HepG2 (cell line): ENCODE results near the gene CTLA4. TPM values are rescaled to one million over a fixed set of nuclear protein-coding genes. Genes with fewer than 3 reads are reported as not detected.

ENCODE experiments used
- ATAC-seq: fragments of 200-7000 bp; cut with Tn5 transposase; 3 replicates; pipeline ENCODE4 v1.9.1; 2020; ENCODE audit warnings: mild to moderate bottlenecking, moderate library complexity
- BruUV-seq: library from RNA; stranded (reverse); fragments of 400-500 nt; replicated peaks from 2 replicates; lab custom pipeline; 2021; lab: Mats Ljungman, UMichigan
- CTCF ChIA-PET: fragments of 300-600 bp; formaldehyde crosslinking; extraction: SDS; loops from one replicate; lab custom pipeline; 2021; ENCODE audit warnings: low total read pairs, inconsistent platforms, low intra/inter-chr PET ratio; lab: Yijun Ruan, JAX
- POLR2A ChIA-PET: fragments of 350-600 bp; sonication (Branson Sonifier 250); formaldehyde crosslinking; loops from one replicate; lab custom pipeline; 2020; ENCODE audit warnings: antibody characterized with exemption, inconsistent platforms; lab: Yijun Ruan, JAX
- DNase-seq: peaks from one replicate; pipeline ENCODE4 v3.0.0-alpha.2; 2015; ENCODE audit warnings: low spot score
- FAIRE-seq: peaks from 3 replicates; lab custom pipeline; 2011; peaks lifted over from hg19 to GRCh38; lab: Jason Lieb, UNC
- H2AFZ ChIP-seq: one replicate; pipeline ENCODE4 v1.6.1; 2011; ENCODE audit warnings: low read length, inconsistent platforms
- H3K27ac ChIP-seq: fragments of 300-600 bp; 3 replicates; pipeline ENCODE4 v1.8.0; 2011; ENCODE audit warnings: mixed run types, mild to moderate bottlenecking, mixed read lengths, low read length, inconsistent platforms; ENCODE audit not compliant: insufficient read depth; ENCODE audit errors: extremely low read length
- H3K27me3 ChIP-seq, 2 experiments: fragments of 200-600 bp in 1 of 2; 2 replicates in 1 of 2; 3 replicates in 1 of 2; pipeline versions ENCODE4 v1.6.0 to v1.8.0; 2011; ENCODE audit warnings: low read length in 2 of 2, mild to moderate bottlenecking in 2 of 2, moderate library complexity in 2 of 2, inconsistent platforms in 1 of 2; ENCODE audit not compliant: insufficient read depth in 2 of 2, control insufficient read depth in 1 of 2
- H3K36me3 ChIP-seq, 2 experiments: fragments of 200-600 bp in 1 of 2; replicated peaks in 1 of 2; 2 replicates in 1 of 2; 3 replicates in 1 of 2; pipeline versions ENCODE4 v1.5.1 to v1.8.0; 2011; ENCODE audit warnings: low read length in 2 of 2, inconsistent platforms in 1 of 2; ENCODE audit not compliant: insufficient read depth in 2 of 2, control insufficient read depth in 1 of 2
- H3K4me1 ChIP-seq: 2 replicates; pipeline ENCODE4 v1.5.1; 2012; ENCODE audit warnings: low read length, inconsistent platforms; ENCODE audit not compliant: insufficient read depth
- H3K4me2 ChIP-seq: 2 replicates; pipeline ENCODE4 v1.6.0; 2011; ENCODE audit warnings: low read depth, low read length, inconsistent platforms
- H3K4me3 ChIP-seq, 3 experiments: fragments of 200-600 bp in 1 of 3; sonication (generic), shearing (Covaris generic) in 1 of 3; replicated peaks in 1 of 3; 2 replicates each; pipeline ENCODE4 v1.5.1; 2011 to 2016; ENCODE audit warnings: low read length in 3 of 3, inconsistent platforms in 2 of 3, low read depth in 2 of 3, mild to moderate bottlenecking in 2 of 3, control low read depth in 1 of 3, mixed read lengths in 1 of 3; ENCODE audit not compliant: insufficient read depth in 1 of 3
- H3K79me2 ChIP-seq: one replicate; pipeline ENCODE4 v1.6.1; 2011; ENCODE audit warnings: low read length, inconsistent platforms; ENCODE audit not compliant: insufficient read depth
- H3K9ac ChIP-seq: 2 replicates; pipeline ENCODE4 v1.6.0; 2011; ENCODE audit warnings: mild to moderate bottlenecking, low read depth, low read length, inconsistent platforms; ENCODE audit not compliant: insufficient read depth
- H3K9me3 ChIP-seq: 2 replicates; pipeline ENCODE4 v1.5.1; 2012; ENCODE audit warnings: mild to moderate bottlenecking, low read length
- H4K20me1 ChIP-seq: 2 replicates; pipeline ENCODE4 v1.6.0; 2011; ENCODE audit warnings: inconsistent platforms, mild to moderate bottlenecking, low read length, moderate library complexity; ENCODE audit not compliant: insufficient read depth
- ARNT ChIP-seq: fragments of 450-650 bp; IDR thresholded peaks from 2 replicates; pipeline ENCODE4 v1.6.1; 2017
- FOXA3 ChIP-seq: IDR thresholded peaks from 2 replicates; pipeline ENCODE4 v1.6.1; 2016; ENCODE audit warnings: missing genetic modification reagents, missing compliant biosample characterization
- FOXJ3 ChIP-seq: sonication (generic); formaldehyde crosslinking; IDR thresholded peaks from 2 replicates; pipeline ENCODE4 v1.4.0; 2020; ENCODE audit warnings: missing genetic modification reagents, mild to moderate bottlenecking, borderline replicate concordance
- HNRNPLL ChIP-seq: fragments of 200-400 bp; formaldehyde crosslinking; IDR thresholded peaks from 2 replicates; pipeline ENCODE4 v1.6.1; 2017; ENCODE audit warnings: mild to moderate bottlenecking, low read depth, low read length; ENCODE audit not compliant: poor library complexity, severe bottlenecking
- MTF2 ChIP-seq: sonication (generic); formaldehyde crosslinking; IDR thresholded peaks from 2 replicates; pipeline ENCODE4 v1.5.0; 2020; ENCODE audit warnings: missing genetic modification reagents, borderline replicate concordance
- MXD4 ChIP-seq: IDR thresholded peaks from 2 replicates; pipeline ENCODE4 v1.6.1; 2016; ENCODE audit warnings: mild to moderate bottlenecking, missing biosample characterization, missing genetic modification reagents
- ZNF451 ChIP-seq: sonication (generic); formaldehyde crosslinking; IDR thresholded peaks from 2 replicates; pipeline ENCODE4 v1.5.0; 2020; ENCODE audit warnings: mild to moderate bottlenecking, missing genetic modification reagents
- ZNF644 ChIP-seq: IDR thresholded peaks from 2 replicates; pipeline ENCODE4 v1.6.1; 2016; ENCODE audit warnings: low read depth
- ZNF776 ChIP-seq: sonication (generic); formaldehyde crosslinking; IDR thresholded peaks from 2 replicates; pipeline ENCODE4 v1.4.0; 2020; ENCODE audit warnings: mild to moderate bottlenecking, missing genetic modification reagents
- WGBS: methylation state at CpG from one replicate; pipeline ENCODE4 v1.1.6; 2017; ENCODE audit warnings: low lambda C conversion rate; 5-methylcytosine and 5-hydroxymethylcytosine counted together
- in situ Hi-C: cut with HindIII; loops from 2 replicates; pipeline ENCODE4 v1.10.0; 2017; ENCODE audit warnings: low pct_unique_long_range_greater_than_20kb; ENCODE audit not compliant: extremely low pct_ligation_motif_present
- intact Hi-C: fragments of 100-400 bp; cut with micrococcal nuclease; formaldehyde crosslinking; loops from one replicate; pipeline ENCODE4 v1.10.0; 2022; ENCODE audit not compliant: unreplicated experiment
- polyA plus RNA-seq, 8 experiments: library from polyadenylated mRNA; depleted of rRNA in 3 of 8; stranded (reverse) in 7 of 8; unstranded in 1 of 8; fragments of >200 nt; fragmentation: Illumina TruSeq in 4 of 8; extraction: Trizol in 4 of 8; gene quantifications; 2 replicates each; pipeline versions ENCODE4 v1.2.1 to v1.2.3, GENCODE V29; 2011 to 2016; ENCODE audit warnings: low read depth in 4 of 8, missing spikeins in 1 of 8, mixed read lengths in 1 of 8; ENCODE audit not compliant: insufficient read depth in 1 of 8
- total RNA-seq, 5 experiments: library from RNA; depleted of rRNA; stranded (reverse); fragments of >200 nt; fragmentation: Illumina TruSeq; extraction: Trizol; gene quantifications; 2 replicates each; pipeline ENCODE4 v1.2.3, GENCODE V29; 2016; ENCODE audit warnings: low read depth in 1 of 5
- TF ChIP-seq, protein P1 (sequence below): IDR thresholded peaks from 2 replicates; pipeline ENCODE4 v1.6.1; 2012; ENCODE audit warnings: low read depth, low read length, improper control_type of control experiment
- TF ChIP-seq, protein P2 (sequence below): sonication (generic); formaldehyde crosslinking; IDR thresholded peaks from 2 replicates; pipeline ENCODE4 v1.4.0; 2020; ENCODE audit warnings: mild to moderate bottlenecking, missing genetic modification reagents

The CTLA4 gene
- total and polyA plus RNA-seq, 2 of the 13 experiments (the other 11 are each of a cell fraction or from before 2014, with no cell fraction given): 0.16 TPM; not detected in 1

DNA sequence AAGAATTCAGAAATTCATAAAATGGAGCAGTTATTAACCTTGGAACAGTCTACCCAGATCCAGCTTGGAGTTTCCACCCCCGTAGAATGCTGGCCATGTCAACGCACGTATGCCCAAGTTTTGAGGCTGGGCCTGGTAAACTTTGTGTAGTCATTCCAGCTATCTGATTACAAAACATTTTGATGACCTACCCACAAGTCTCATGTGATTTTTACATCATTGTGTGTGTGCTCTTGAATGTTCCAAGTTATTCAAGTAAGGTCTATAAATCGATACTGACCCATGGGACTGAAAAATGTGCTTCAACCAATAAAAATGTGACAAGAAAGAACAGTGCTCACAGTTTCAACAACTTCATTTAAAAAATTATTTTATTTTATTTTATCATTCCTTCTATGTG, 36.5 kb downstream of the CTLA4 start:
- ATAC-seq (no peak), DNase-seq (no peak), FAIRE-seq (no peak)
- Histone ChIP-seq H3K4me2 (no peak overlapping the region), H2AFZ (no peak overlapping the region), H4K20me1 (no peaks in the 10 kb centered on the region), H3K9ac (no peak overlapping the region), H3K4me3 (no peak overlapping the region), H3K4me1 (0 out of 2 replicates have a peak, but pooled peaks cover 8% of the 10 kb centered on the region), H3K79me2 (no peaks in the 10 kb centered on the region), H3K27ac (no peak overlapping the region), H3K27me3 (no peaks in the 10 kb centered on the region)
- in situ Hi-C loops (loop anchor here (25.0 kb wide), 1 partner anchor 1067 kb away; no protein-coding TSS in a partner anchor), intact Hi-C loops (loop anchor here (10.0 kb wide), 1 partner anchor 1069 kb away; no protein-coding TSS in a partner anchor)
- whole genome bisulfite sequencing: 56% methylated on average over 4 of the region's 4 CpGs
- CTCF ChIA-PET: no interaction called here
- TF ChIP-seq ZNF644 (CRISPR knock-in tag): no peak
- TF ChIP-seq FOXJ3 (CRISPR knock-in tag): no peak
- TF ChIP-seq ZNF451: no peak
- TF ChIP-seq HNRNPLL: no peak
- TF ChIP-seq MXD4 (CRISPR knock-in tag): no peak
- TF ChIP-seq, protein P1, sequence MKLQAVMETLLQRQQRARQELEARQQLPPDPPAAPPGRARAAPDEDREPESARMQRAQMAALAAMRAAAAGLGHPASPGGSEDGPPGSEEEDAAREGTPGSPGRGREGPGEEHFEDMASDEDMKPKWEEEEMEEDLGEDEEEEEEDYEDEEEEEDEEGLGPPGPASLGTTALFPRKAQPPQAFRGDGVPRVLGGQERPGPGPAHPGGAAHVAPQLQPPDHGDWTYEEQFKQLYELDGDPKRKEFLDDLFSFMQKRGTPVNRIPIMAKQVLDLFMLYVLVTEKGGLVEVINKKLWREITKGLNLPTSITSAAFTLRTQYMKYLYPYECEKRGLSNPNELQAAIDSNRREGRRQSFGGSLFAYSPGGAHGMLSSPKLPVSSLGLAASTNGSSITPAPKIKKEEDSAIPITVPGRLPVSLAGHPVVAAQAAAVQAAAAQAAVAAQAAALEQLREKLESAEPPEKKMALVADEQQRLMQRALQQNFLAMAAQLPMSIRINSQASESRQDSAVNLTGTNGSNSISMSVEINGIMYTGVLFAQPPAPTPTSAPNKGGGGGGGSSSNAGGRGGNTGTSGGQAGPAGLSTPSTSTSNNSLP: no peak
- TF ChIP-seq, protein P2, sequence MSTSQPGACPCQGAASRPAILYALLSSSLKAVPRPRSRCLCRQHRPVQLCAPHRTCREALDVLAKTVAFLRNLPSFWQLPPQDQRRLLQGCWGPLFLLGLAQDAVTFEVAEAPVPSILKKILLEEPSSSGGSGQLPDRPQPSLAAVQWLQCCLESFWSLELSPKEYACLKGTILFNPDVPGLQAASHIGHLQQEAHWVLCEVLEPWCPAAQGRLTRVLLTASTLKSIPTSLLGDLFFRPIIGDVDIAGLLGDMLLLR (CRISPR knock-in tag): no peak
- no peak for TF ChIP-seq ARNT
- no peak for TF ChIP-seq FOXA3
- no peak for TF ChIP-seq MTF2 (CRISPR knock-in tag)
- TF ChIP-seq ZNF776 (CRISPR knock-in tag): no peak
- TF ChIP-seq, all 625 proteins: peak for 0
- Histone ChIP-seq H3K36me3 (no peaks in the 10 kb centered on the region), H3K9me3 (peaks cover 17% of the 10 kb centered on the region)
- POLR2A ChIA-PET: no interaction called here
- BruUV-seq: no TSS peak
